Left kidney (tissue), 2 donors: ENCODE data around the gene NOL4L. TPM values are rescaled to one million over a fixed set of nuclear protein-coding genes. Genes with fewer than 3 reads are reported as not detected.

ENCODE experiments used
- DNase-seq: peaks from one replicate; pipeline ENCODE4 v3.0.0-alpha.2; 2013
- polyA plus RNA-seq: library from polyadenylated mRNA; unstranded; fragments of 120-200 nt; gene quantifications from one replicate; pipeline ENCODE4 v1.2.1, GENCODE V29; 2013; ENCODE audit not compliant: insufficient read length

NOL4L gene
- polyA plus RNA-seq, 1 donor: 61.5 TPM

DNA sequence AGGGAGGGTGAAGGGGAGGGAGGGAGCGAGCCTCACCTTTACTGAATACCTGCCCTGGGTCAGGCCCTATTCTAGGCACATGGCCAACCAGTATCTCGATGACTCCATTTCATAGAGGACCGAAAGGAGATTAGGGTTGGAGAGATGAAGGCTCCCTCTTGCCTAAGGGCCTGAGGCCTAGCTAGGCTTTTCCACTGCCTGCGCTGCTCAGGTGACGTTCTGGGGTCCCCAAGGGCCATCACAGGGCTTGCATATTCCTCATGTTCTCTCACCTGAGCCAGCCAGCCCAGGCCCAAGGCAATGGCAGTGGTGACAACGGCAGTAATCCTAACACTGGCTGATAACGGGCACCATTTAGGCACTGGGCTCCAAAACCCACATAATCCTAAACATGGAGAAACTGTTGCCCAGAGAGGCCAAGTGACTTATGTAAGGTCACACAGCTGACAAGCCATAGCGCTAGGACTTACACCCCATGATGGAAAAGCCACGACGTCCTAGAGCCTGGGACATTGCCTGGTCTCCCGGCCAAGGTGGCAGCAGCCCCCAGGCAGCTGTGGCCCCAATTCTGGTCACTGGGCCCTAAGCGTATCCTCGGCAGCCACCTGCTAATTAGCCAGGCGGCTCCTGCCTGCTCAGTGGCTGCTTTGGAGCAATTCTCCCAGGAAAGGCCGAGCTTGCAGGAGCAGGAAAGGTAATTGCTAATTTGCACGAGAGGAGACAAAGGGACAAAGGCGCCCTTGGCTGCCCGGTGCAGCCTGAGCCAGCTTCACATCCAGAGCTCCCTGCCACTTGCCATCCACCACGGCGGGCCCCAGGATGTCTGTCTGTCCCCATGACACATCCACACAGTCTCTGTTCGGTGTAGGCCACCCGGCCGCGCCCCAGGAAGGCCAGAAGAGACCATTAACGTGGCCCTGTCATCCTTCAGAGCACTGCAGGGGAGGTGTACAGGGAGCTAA is 21.5 kb downstream of the NOL4L start:
- DNase-seq: no peak

DNA sequence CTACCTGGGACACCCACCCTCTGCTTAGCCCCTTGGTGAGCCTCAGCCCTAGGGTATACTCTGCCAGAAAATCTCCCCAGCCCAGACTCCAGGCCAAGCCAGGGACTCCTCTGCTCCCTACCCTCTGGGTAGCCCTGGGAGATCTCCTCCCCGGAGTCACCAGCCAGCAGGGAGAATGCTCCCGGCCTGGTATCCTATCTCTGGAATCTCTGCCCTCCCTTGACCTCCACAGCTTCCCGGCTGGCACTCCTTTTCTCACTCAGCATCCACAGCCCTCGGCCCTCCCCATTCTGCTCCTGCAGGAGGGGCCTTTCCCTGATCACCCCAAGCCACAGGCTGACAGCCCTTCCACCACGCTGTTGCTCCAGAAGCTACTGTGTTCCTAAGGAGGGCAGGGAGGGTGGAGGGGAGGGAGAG is 22.6 kb downstream of the NOL4L start:
- DNase-seq: no peak

DNA sequence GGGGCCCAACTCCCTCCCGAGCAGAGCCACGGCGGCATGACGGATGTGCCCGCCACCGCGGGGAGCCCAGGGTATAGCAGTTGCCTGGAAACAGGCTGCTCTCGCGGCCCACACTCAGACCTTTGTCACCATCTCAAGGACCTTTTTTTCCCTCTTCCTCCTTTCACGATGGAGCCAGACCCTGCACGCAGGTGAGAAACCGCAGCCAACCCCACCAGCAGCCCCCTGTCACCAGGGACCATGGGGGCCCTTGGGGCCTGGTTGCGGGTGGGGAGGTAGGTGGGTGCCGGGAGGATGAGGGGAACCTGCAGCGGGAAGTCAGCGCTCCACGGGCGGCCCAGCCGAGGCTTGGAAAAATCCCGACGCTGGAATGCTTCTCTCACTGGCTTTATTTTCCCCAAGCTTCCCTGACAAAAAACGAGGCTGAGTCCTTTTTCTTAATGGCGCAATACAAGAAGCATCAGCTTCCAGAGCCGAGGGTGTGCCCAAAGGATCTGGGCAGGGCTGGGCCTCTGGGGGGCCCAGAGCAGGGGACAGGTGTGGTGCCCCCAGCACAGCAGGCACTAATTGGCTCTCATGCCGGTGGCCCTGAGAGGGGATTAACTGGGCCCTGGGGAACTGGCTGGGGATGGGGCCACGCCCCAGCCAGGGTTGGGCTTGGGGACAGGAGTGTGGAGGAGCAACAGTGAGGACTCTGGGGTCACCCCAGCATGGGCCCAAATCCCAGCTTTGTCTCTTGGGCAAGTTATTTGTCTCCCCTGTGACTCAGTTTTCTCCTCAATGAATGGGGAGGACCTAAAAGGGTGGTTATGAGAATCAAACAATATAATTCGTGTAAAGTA is 23.9 kb downstream of the NOL4L start:
- DNase-seq: no peak

DNA sequence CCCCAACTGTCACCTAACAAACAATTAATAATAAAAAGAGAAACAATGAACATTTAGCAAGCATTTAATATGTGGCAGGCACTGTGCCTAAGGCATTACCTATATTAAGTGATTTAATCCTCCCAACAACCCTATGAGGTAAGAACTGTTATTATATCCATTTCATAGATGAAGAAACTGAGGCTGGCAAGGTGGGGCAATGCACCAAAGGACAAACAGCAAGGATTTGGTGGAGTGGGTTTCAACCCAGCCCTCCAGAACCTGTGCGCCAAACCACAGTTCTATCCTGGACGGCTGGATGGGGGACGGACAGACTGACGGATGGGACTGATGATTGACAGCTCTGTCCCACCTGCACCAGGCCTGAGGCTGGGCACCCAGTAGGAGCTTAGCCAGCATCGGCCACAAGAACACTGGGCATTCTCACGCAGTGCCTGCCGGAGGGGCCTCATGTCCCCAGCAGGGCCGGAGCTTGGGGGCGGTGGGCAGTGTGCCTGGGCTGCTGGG is 24.6 kb downstream of the NOL4L start:
- DNase-seq: no peak

DNA sequence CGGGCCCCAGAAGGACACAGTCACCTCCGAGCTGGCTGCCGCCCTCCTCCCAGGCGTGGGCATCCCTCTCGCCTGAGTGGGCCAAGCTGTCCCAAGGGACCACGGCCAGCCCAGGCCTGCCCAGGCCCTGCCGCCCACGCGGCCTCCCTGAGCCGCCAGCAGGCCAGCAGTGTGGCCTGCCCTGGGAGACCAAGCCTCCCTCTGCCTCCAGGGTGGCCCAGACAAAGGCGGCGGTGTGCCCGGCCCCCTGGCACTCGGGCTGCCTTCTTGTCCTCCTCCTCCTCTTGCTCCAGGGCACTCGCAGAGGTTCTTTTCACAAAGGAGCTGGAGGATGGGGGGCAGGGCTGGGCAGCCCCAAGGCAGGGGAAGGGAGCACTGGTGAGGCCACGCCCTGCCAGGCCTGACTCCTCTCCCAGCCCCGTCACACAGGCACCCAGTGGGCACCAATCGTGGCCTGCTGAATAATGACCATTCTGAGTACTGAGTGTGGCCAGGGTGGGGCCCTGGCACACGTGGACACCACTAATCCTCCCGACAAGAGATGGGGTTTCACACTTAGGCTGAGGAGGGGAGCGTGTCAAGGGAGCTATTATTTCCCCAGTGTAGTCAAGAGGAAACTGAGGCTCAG is 25.3 kb downstream of the NOL4L start:
- DNase-seq: no peak

DNA sequence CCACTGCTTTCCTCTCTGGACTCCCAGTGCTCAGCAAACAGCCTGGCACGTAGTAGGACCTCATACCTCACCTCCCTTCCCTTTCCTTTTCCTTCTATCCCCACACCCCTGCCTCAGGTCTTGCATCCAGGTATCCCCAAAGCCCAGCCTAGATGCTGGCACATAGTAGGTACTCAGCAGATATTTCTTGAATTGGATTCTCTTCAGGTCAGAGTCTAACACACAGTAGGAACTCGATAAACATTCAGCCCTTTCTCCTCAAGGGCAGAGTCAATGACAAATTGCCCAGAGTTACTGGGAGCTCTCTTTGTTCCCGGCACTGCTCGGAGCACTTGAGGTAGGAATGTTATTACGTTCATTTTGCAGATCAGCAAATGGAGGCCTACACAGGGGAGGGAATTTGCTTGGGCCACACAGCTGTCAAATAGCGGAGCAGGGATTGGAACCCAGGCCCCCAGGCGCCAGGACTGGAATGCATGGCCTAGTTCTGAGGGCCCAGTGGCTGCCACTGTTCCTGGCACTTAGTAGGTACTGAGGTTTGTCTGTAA is 25.9 kb downstream of the NOL4L start:
- no peak for DNase-seq

DNA sequence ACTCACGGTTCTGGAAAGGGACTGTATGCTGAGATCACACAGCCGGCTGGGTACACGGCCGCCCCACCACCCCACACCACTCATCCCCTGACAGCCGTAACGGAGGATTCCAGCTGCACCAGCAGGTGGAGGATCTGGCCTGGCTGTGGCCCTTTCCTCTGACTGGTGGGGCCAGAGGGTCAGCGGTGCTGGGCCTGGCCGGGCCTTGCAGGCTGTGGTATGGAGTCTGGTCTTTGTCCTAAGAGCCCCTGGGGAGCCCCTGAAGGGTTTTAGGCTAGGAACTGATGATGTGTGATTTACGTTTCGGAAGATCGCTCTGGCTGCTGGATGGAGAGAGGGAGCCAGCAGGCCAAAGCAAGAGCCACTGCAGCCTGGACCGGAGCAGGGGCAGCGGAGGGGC is 26.6 kb downstream of the NOL4L start:
- DNase-seq: no peak

DNA sequence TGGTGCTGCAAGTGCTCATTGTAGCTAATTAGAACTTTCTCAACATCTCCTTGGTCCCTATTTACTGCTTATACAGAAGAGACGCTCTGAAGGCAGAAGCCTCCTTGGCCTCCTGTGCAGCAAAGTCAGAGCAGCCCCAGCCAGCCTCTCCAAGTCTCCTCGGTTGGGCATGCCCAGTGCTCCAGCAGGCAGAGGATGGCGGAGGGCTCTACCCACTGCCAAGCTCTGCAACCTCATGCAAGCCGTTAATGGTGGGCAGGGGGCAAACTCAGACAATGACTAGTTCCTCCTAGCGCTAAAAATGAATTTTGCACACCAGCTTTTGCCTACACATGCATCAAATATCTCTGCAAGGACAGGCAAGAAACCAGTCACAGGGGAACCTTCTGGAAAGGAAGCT is 27.8 kb downstream of the NOL4L start:
- no peak for DNase-seq

DNA sequence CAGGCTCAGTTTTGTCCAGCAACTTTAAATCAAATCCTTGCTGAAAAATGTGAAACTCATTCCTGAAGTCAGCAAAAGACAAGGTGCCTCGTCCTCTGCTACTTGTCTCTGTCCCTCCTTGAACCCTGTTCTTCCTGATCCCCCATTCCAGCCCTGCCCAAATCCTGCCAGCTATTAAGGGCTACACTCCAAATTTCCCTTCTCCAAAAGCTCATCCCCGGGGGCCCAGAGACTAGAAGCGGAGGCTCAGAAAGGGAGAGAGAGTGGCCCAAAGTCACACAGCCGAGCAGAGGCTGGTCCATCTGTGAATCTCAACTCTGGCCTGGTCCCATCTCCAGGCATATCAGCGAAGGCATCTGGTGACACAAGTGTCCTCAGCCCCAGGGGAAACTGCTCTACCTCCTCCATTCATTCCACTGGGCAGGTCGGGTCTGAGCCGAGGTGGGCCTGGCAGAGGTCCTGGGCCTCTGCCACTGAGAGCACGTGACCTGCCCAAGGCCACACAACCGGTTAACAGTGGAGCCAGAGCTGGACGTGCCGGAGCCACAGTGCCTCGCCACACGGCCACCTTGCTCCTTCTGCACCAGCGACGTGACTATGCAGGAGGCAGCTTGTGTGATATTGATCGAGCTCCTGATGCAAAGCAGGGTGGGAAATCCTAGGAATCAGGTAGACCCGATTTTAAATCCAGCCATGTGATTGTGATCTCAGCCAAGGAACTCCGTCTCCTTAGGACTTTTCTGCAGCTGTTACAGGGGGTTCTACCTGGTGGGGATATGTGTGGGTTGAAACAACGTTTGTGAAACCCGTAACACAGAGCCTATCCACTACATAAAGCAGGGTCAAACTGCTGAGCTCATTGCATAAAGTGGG is 28.6 kb downstream of the NOL4L start:
- no peak for DNase-seq

DNA sequence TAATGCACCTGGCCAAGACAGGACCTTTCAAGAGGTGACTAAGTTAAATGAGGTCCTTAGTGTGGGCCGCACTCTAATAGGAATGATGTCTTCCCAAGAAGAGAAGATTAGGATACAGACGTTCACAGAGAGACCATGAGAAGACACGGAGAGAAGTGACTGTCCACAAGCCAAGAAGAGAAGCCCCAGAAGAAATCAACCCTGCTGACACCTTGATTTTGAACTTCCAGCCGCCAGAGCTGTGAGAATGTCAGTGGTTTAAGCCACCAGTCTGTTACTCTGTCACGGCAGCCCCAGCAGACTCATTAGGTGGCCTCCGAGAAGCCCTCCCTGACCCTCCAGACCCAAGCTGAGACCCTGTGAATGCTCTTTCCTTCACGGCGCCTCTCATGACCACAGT is 29.5 kb downstream of the NOL4L start:
- DNase-seq: no peak

DNA sequence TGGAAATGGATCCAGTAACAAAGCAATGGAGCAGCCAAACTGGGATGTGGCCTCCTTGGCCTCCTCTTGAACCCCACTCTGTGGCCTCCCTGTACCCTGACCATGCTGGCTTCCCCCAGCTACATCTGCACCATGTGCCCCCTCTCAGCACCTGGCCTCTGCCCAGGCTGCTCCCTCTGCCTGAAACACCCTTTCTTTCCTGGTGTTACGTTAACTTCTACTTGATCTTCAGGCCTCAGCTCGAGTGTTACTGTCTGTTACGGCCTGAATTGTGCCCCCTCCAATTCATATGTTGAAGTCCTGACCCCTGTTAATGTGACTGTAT is 30.2 kb downstream of the NOL4L start:
- no peak for DNase-seq

DNA sequence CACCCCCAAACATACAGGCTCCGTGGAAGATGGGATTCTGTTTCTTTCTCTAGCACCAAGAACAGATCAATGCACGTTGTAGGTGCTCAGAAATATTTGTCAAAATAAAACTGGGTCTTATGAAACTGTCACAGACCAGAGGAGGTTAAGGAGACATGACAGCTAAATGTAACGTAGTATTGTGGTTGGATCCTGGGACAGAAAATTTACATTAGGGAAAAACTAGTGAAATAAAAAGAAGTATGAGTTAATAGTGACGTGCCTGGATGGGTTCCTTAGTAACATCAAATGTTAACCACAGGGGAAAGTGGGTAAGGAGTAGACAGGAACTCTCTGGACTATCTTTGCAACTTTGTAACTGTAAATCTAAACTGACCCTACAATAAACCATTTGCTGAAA is 31.5 kb downstream of the NOL4L start:
- DNase-seq: no peak

DNA sequence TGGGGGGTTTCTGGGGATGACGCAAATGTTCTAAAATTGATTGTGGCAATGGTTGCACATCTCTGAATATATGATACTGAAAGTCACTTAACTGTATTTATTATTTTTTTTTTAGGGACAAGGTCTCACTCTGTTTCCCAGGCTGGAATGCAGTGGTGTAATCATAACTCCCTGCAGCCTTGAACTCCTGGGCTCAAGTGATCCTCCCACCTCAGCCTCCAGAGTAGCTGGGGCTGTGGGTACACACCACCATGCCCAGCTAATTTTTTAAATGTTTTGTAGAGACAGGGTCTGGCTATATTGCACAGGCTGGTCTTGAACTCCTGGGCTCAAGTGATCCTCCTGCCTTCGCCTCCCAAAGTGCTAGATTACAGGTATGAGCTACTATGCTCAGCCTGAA is 33.4 kb downstream of the NOL4L start:
- no peak for DNase-seq

DNA sequence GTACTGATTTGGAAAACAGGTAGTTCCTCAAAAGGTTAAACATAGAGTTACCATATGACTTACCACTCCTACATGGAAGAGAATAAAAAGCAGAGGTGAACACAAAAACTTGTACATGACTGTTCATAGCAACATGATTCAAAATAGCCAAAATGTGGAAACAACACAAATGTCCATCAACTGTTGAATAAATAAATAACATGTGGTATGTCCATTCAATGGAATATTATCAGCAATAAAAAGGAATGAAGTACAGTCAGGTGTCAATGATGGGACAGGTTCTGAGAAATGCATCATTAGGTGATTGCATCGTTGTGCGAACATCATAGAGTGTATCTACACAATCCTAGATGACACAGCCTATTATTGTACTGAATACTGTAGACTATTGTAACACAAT is 35.3 kb downstream of the NOL4L start:
- DNase-seq: no peak

DNA sequence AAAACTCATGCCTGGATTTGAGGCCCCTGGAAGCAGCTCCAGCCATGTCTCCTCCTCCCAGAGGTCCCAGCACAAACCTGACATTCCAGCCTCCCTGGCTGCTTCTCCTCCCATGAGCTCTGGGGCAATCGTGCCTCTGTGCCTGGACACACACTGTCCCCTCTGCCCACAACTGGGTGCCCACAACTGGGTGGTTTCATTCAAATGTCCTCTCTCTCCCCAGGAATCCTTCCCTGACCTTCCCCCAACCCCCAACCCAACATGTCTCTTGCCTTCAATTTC is 37.4 kb downstream of the NOL4L start:
- DNase-seq: no peak

DNA sequence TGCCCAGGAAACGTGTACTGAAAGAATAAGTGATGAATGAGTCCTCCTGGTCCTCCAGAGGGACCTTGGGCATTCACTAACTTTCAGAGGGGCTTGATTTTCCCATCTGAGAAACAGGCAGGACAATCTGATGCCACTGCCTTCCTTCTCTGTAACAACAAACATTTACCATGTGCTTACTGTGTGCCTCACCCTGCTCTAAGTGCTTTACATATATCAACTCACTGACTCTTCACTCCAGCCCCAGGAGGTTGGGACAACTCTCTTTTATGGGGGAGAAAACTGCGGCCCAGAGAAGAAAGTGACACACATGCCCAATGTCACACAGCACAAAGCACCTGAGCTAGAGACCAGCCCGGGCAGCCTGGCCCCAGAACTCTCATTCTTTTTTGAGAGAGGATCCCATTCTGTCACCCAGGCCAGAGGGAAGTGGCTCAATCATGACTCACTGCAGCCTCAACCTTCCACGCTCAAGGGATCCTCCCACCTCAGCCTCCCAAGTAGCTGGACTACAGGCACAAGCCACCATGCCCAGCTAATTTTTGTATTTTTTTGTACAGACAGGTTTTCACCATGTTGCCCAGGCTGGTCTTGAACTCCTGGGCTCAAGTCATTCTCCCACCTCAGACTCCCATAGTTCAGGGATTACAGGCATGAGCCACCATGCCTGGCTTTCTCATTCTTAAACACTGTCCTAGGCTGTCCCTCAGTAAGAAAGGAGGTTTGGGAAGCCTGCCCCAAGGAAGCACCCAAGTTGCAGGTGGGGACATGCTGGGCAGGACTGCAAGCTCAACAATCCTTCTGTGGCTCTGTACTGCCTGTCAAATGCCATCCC is 38.0 kb downstream of the NOL4L start:
- DNase-seq: no peak

DNA sequence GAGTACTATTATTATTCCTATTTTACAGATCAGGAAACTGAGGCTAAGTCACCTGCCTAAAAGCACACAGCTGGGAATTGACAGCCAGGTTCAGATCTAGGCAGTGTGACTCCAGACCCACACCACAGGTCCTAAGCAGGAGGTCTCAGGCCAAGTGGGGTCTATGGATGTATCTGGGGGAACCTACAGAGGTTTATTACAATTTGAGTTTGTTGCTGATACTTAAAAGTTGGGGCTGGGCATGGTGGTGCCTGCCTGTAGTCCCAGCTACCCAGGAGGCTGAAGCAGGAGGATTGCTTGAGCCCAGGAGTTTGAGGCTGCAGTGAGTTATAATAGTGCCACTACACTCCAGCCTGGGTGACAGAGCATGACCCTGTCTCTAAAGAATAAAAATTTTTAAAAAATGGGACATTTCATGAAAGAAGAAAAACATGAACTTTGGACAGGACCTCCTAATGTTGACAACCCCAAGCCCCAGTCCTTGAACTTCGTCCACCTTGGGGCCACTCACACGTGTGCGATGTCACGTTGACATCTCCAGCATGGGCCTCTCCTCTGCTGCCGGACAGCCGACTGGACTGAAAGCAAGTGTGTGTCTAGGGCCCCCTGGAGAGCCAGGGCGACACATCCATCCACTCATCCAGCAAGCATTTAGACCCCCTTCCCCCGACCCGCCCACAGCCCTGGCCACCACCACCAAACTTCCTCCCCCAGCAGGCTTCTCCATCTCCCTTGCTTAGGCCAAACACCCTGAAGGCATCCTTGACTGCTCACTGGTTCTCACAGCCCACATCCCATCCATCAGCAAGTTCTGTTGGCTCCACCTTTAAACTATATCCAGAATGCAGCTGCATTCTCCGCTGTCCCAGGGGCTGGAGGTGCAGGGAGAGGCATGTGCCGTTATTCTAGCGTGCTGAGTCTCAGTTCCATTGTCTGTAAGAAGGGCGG is 40.0 kb downstream of the NOL4L start:
- no peak for DNase-seq

DNA sequence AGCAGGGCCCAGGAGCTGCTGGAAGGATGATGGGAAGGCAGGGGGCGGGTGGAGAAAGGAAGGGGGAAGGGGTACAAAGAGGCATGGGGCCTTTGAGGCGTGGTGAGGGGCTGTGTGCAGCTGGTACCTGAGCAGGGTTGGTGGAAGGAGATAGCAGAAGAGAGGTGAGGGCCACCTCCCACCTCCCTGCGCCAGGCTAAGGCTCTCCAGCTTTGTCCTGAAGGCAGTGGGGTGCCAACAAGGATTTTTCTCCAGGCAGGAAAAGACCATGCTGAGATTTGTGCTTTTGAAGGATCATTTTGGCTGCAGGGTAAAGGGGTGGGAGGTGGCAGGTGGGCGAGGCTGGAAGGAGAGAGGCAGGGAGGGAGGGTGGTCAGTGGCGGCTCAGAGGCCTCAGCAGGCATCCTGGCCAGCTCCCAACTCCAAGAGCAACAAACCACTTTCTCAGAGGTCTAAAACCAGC is 40.8 kb downstream of the NOL4L start:
- DNase-seq: no peak

DNA sequence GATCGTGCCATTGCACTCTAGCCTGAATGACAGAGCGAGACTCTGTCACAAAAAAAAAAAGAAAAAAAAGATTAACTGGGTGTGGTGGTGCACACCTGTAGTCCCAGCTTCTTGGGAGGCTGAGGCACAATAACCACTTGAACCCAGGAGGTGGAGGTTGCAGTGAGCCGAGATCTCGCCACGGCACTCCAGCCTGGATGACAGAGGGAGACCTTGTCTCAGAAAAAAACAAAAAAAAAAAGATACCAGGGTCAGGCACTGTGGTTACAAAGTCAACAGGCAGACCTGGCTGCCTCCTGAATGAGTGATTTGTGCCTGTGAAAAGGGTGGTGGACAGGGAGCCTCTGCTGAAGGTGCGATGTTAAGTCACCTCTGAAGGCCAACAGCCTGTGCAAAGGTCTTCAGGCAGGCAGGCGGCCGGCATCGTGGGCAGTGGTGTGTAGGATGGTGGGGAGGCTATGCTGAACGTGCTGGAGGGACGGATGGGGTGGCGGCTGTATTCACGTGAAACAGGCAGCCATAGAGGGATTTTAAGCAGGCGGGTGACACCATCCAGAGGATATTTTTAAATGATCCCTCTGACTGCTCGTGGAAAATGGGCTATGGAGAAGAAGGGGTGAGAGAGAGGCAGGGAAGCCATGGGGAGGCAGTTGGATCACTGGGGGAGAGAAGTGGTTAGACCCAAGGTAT is 41.4 kb downstream of the NOL4L start:
- DNase-seq: no peak
